GM12878 (cell line): ENCODE measurements around the gene CNOT6L. TPM values are rescaled to one million over a fixed set of nuclear protein-coding genes. Genes with fewer than 3 reads are reported as not detected.

Source experiments
- ATAC-seq: fragments of 200-7000 bp; cut with Tn5 transposase; 3 replicates; pipeline ENCODE4 v1.9.1; 2020; ENCODE audit warnings: mild to moderate bottlenecking, moderate library complexity
- BruUV-seq: library from RNA; stranded (reverse); fragments of 400-500 nt; replicated peaks from 2 replicates; lab custom pipeline; 2021; lab: Mats Ljungman, UMichigan
- CTCF ChIA-PET: fragments of 300-600 bp; sonication (Branson Sonifier 250); formaldehyde crosslinking; extraction: SDS; loops from one replicate; lab custom pipeline; 2021; ENCODE audit warnings: inconsistent platforms; lab: Yijun Ruan, JAX
- POLR2A ChIA-PET: fragments of 350-600 bp; formaldehyde crosslinking; extraction: SDS; loops from one replicate; lab custom pipeline; 2021; ENCODE audit warnings: inconsistent platforms; lab: Charles Lee
- RAD21 ChIA-PET: fragments of 300-600 bp; sonication (Branson Sonifier 250); formaldehyde crosslinking; loops from one replicate; lab custom pipeline; 2023; ENCODE audit warnings: antibody characterized with exemption; ENCODE audit not compliant: unreplicated experiment; lab: Charles Lee
- SMC1A ChIA-PET: fragments of 300-600 bp; sonication (Branson Sonifier 250); formaldehyde crosslinking; loops from one replicate; lab custom pipeline; 2023; ENCODE audit not compliant: unreplicated experiment, uncharacterized antibody; lab: Charles Lee
- DNase-seq: peaks from one replicate; pipeline ENCODE4 v3.0.0-alpha.2; 2011; ENCODE audit warnings: low read depth, low spot score
- FAIRE-seq: peaks from 3 replicates; lab custom pipeline; 2011; peaks lifted over from hg19 to GRCh38; lab: Jason Lieb, UNC
- H2AFZ ChIP-seq: 2 replicates; pipeline ENCODE4 v1.6.0; 2011; ENCODE audit warnings: low read depth, low read length, control low read depth; ENCODE audit not compliant: control insufficient read depth
- H3K27ac ChIP-seq: 2 replicates; pipeline ENCODE4 v1.5.1; 2011; ENCODE audit warnings: control low read depth; ENCODE audit not compliant: control insufficient read depth, insufficient read depth
- H3K27me3 ChIP-seq, 2 experiments: replicated peaks in 1 of 2; 2 replicates each; pipeline versions ENCODE4 v1.6.0 to v1.6.1; 2011; ENCODE audit warnings: low read length in 1 of 2; ENCODE audit not compliant: control insufficient read depth in 2 of 2, insufficient read depth in 2 of 2
- H3K36me3 ChIP-seq, 2 experiments: 2 replicates each; pipeline ENCODE4 v1.5.1; 2011; ENCODE audit warnings: low read length in 1 of 2; ENCODE audit not compliant: control insufficient read depth in 2 of 2, insufficient read depth in 2 of 2
- H3K4me1 ChIP-seq: 2 replicates; pipeline ENCODE4 v1.6.1; 2011; ENCODE audit warnings: mild to moderate bottlenecking, low read length, moderate library complexity, mixed read lengths; ENCODE audit not compliant: control insufficient read depth, insufficient read depth
- H3K4me2 ChIP-seq: 2 replicates; pipeline ENCODE4 v1.6.0; 2011; ENCODE audit warnings: control low read depth; ENCODE audit not compliant: control insufficient read depth, insufficient read depth
- H3K4me3 ChIP-seq: fragments of 200-600 bp; sonication (generic); 2 replicates; pipeline ENCODE4 v1.5.1; 2016
- H3K79me2 ChIP-seq: 2 replicates; pipeline ENCODE4 v1.6.0; 2011; ENCODE audit warnings: low read length; ENCODE audit not compliant: control insufficient read depth, insufficient read depth
- H3K9ac ChIP-seq: 2 replicates; pipeline ENCODE4 v1.8.0; 2011; ENCODE audit warnings: low read length, control low read depth, mixed read lengths; ENCODE audit not compliant: control insufficient read depth, insufficient read depth
- H3K9me3 ChIP-seq: replicated peaks from 3 replicates; pipeline ENCODE4 v1.5.1; 2011; ENCODE audit warnings: mild to moderate bottlenecking, low read length; ENCODE audit not compliant: control insufficient read depth, insufficient read depth
- H4K20me1 ChIP-seq: 2 replicates; pipeline ENCODE4 v1.6.0; 2011; ENCODE audit not compliant: control insufficient read depth, insufficient read depth
- E2F8 ChIP-seq: fragments of 450-650 bp; IDR thresholded peaks from 2 replicates; pipeline ENCODE4 v1.6.1; 2018; ENCODE audit warnings: mild to moderate bottlenecking, low read depth, moderate library complexity; ENCODE audit not compliant: partially characterized antibody
- MAX ChIP-seq: IDR thresholded peaks from 2 replicates; pipeline ENCODE4 v1.6.1; 2012; ENCODE audit warnings: low read depth, low read length, improper control_type of control experiment
- MYB ChIP-seq: fragments of 150-350 bp; IDR thresholded peaks from 2 replicates; pipeline ENCODE4 v1.6.1; 2014; ENCODE audit warnings: mild to moderate bottlenecking, low read depth, low read length, borderline replicate concordance
- NRF1 ChIP-seq: conservative IDR thresholded peaks from 2 replicates; pipeline ENCODE4 v1.6.1; 2011; ENCODE audit warnings: mild to moderate bottlenecking, low read depth, low read length, improper control_type of control experiment
- RUNX3 ChIP-seq: IDR thresholded peaks from 2 replicates; pipeline ENCODE4 v1.6.1; 2012; ENCODE audit warnings: low read length, inconsistent platforms
- SIX5 ChIP-seq: IDR thresholded peaks from 2 replicates; pipeline ENCODE4 v1.6.1; 2011; ENCODE audit warnings: mild to moderate bottlenecking, low read depth, low read length, moderate library complexity; ENCODE audit not compliant: severe bottlenecking
- TBL1XR1 ChIP-seq: IDR thresholded peaks from 2 replicates; pipeline ENCODE4 v1.6.1; 2012; ENCODE audit warnings: low read depth, low read length, improper control_type of control experiment
- ZZZ3 ChIP-seq: IDR thresholded peaks from 2 replicates; pipeline ENCODE4 v1.6.1; 2011; ENCODE audit warnings: low read depth; ENCODE audit not compliant: control insufficient read depth, insufficient read length
- in situ Hi-C: fragments of 300-500 bp; cut with MboI; formaldehyde crosslinking; loops from 9 replicates; pipeline ENCODE4 v1.14.3; 2018; ENCODE audit warnings: mixed read lengths
- intact Hi-C: fragments of 100-400 bp; cut with micrococcal nuclease; formaldehyde crosslinking; loops from one replicate; pipeline ENCODE4 v1.14.2; 2022; ENCODE audit not compliant: unreplicated experiment
- polyA plus RNA-seq, 11 experiments: library from polyadenylated mRNA; depleted of rRNA in 4 of 11; unstranded in 6 of 11; stranded (reverse) in 5 of 11; fragments of >200 nt; fragmentation: Nextera tagmentation in 4 of 11; fragmentation: Illumina TruSeq in 1 of 11; extraction: Ambion mirVana in 4 of 11; extraction: Trizol in 1 of 11; gene quantifications; 1 replicate in 1 of 11; 2 replicates in 10 of 11; pipeline versions ENCODE4 v1.2.1 to v1.2.3, GENCODE V29; 2011 to 2016; ENCODE audit warnings: inconsistent platforms in 2 of 11, missing spikeins in 2 of 11, low read depth in 1 of 11
- total RNA-seq, 4 experiments: library from RNA; depleted of rRNA in 3 of 4; stranded (reverse); fragments of >200 nt in 3 of 4; fragmentation: Illumina TruSeq in 1 of 4; extraction: Trizol in 1 of 4; gene quantifications; 2 replicates each; pipeline versions ENCODE4 v1.2.1 to v1.2.3, GENCODE V29; 2013 to 2021

Gene CNOT6L
- total and polyA plus RNA-seq, 10 of the 15 experiments (the other 5 are each of a cell fraction or from before 2014, with no cell fraction given): 1.1 to 10.0 (median 3.0) TPM

- FAIRE-seq: no peak
- SMC1A ChIA-PET: no interaction called here
- Histone ChIP-seq H3K36me3 (no peaks in the 10 kb centered on the region), H3K9ac (no peak overlapping the region), H3K79me2 (peaks cover 32% of the 10 kb centered on the region), H3K4me2 (peak overlapping the region; percentile 34; the same call in 1 of the 2 replicates), H3K4me1 (no peaks in the 10 kb centered on the region), H3K4me3 (no peak overlapping the region), H3K9me3 (no peaks in the 10 kb centered on the region), H2AFZ (no peak overlapping the region), H3K27me3 (no peaks in the 10 kb centered on the region), H3K27ac (no peak overlapping the region), H4K20me1 (no peaks in the 10 kb centered on the region)
- DNase-seq: no peak
- TF ChIP-seq ZZZ3 (no peak), TBL1XR1 (no peak), MYB (no peak), E2F8 (no peak), SIX5 (no peak), MAX (no peak), NRF1 (no peak), RUNX3 (no peak)
- CTCF ChIA-PET: no interaction called here
- intact Hi-C loops (no loop called here), in situ Hi-C loops (no loop called here)
- RAD21 ChIA-PET: no interaction called here
- no peak for ATAC-seq
- POLR2A ChIA-PET: no interaction called here
- BruUV-seq: no TSS peak
Observed at GRCh38 chr4:77815636-77816035, 3.5 kb downstream of the CNOT6L start.
